Kidney (tissue), 14 donors: ENCODE measurements around the gene LENG9. TPM values are rescaled to one million over a fixed set of nuclear protein-coding genes. Genes with fewer than 3 reads are reported as not detected.

Experiments used
- DNase-seq, 5 donors: peaks; one replicate each; pipeline ENCODE4 v3.0.0-alpha.2; 2013 to 2020
- FAIRE-seq: peaks from 2 replicates; lab custom pipeline; 2012; peaks lifted over from hg19 to GRCh38; lab: Jason Lieb, UNC
- H3K27ac ChIP-seq, 2 donors: one replicate each; pipeline ENCODE4 v1.7.0; 2013; ENCODE audit warnings: low read depth in 2 of 2, low read length in 2 of 2, inconsistent platforms in 1 of 2
- H3K27me3 ChIP-seq: one replicate; pipeline ENCODE4 v1.7.1; 2013; ENCODE audit warnings: low read length, inconsistent platforms; ENCODE audit not compliant: control insufficient read depth, insufficient read depth
- H3K36me3 ChIP-seq, 3 donors: one replicate each; pipeline versions ENCODE4 v1.7.0 to v1.7.1; 2013; ENCODE audit warnings: low read length in 3 of 3, control low read depth in 1 of 3, inconsistent platforms in 1 of 3; ENCODE audit not compliant: insufficient read depth in 3 of 3, control insufficient read depth in 2 of 3
- H3K4me1 ChIP-seq, 3 donors: one replicate each; pipeline versions ENCODE4 v1.7.0 to v1.7.1; 2013; ENCODE audit warnings: low read length in 3 of 3, inconsistent platforms in 1 of 3, low read depth in 1 of 3; ENCODE audit not compliant: control insufficient read depth in 2 of 3, insufficient read depth in 2 of 3
- H3K4me3 ChIP-seq, 3 donors: one replicate each; pipeline versions ENCODE4 v1.7.0 to v1.8.1; 2013; ENCODE audit warnings: low read length in 3 of 3, control low read depth in 1 of 3, inconsistent platforms in 1 of 3
- H3K9ac ChIP-seq, 3 donors: one replicate each; pipeline versions ENCODE4 v1.7.0 to v1.7.1; 2013; ENCODE audit warnings: low read length in 3 of 3, control low read depth in 1 of 3, inconsistent platforms in 1 of 3
- H3K9me3 ChIP-seq, 3 donors: one replicate each; pipeline versions ENCODE4 v1.7.0 to v1.7.1; 2013; ENCODE audit warnings: low read length in 3 of 3, control low read depth in 1 of 3, inconsistent platforms in 1 of 3; ENCODE audit not compliant: control insufficient read depth in 2 of 3, insufficient read depth in 1 of 3
- intact Hi-C: fragments of 100-400 bp; cut with DNase I; formaldehyde crosslinking; loops from one replicate; pipeline ENCODE4 v1.11.1; 2022
- polyA plus RNA-seq: library from polyadenylated mRNA; stranded (reverse); fragments of 350-450 nt; fragmentation: Illumina TruSeq; extraction: RNeasy Lipid Tissue Mini Kit (QIAGEN cat#74804); gene quantifications from one replicate; pipeline ENCODE4 v1.2.3, GENCODE V29; 2014; ENCODE audit warnings: low read depth, low replicate concordance; ENCODE audit not compliant: insufficient read depth
- total RNA-seq: library from RNA; stranded (reverse); fragmentation: NEBNext Ultra II Directional; extraction: Animal tissue kit (Norgen Biotek cat#: 25700); gene quantifications from one replicate; pipeline ENCODE4 v1.2.1, GENCODE V29; 2021
- TF ChIP-seq, protein P1 (sequence below): IDR thresholded peaks from 3 replicates; pipeline ENCODE4 v1.5.1; 2012; ENCODE audit warnings: mild to moderate bottlenecking, moderate library complexity, borderline replicate concordance; ENCODE audit not compliant: insufficient read depth; ENCODE audit errors: extremely low read depth
- donor health status: control.
- donor health status: control.
- donor health status: control.
- donor health status: control.
- donor health status: control.
- donor health status: DM: yes; HTN: yes; CAD: no.
- donor health status: Normal renal cell carcinoma (clear cell type).

LENG9 gene
- total and polyA plus RNA-seq, 2 donors from 2014 or later = 2.0 to 6.8 TPM

DNA sequence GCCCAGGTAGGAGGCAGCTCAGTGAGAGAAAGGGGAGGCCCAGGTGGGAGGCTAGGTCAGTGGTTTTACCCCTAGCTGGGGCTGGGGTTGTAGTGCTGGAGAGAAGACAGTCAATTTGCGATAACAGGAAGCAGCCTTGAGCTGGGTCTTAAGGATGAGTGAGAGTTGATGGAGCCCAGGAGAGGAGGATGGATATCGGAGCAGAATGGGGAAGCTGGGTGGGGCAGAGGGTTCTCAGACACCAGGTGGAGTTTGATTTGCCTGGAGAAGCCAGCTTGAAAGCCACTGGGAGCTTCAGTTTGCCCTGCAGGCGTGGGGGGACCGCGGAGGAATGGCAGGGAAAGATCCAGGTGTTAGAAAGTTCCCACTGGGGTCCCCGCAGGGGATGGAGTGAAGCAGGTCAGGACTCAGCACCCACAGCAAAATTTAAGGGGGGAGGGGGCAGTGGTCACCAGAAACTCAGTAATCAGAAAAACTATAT, 10.4 kb upstream of the LENG9 start:
- FAIRE-seq (no peak), DNase-seq (peak in 2 of 5 donors; percentile 27 to 58)
- intact Hi-C loops = no loop called here
- Histone ChIP-seq H3K4me1 (peaks cover 0 to 9% (median 0%) of the 10 kb centered on the region in 3 donors), H3K27ac (peak overlapping the region; percentile 3 to 83), H3K27me3 (peaks cover 3% of the 10 kb centered on the region), H3K36me3 (no peaks in the 10 kb centered on the region), H3K9ac (no peak overlapping the region), H3K9me3 (no peaks in the 10 kb centered on the region), H3K4me3 (peak overlapping the region in 2 of 3 donors; percentile 12 to 48)
- TF ChIP-seq, protein P1, sequence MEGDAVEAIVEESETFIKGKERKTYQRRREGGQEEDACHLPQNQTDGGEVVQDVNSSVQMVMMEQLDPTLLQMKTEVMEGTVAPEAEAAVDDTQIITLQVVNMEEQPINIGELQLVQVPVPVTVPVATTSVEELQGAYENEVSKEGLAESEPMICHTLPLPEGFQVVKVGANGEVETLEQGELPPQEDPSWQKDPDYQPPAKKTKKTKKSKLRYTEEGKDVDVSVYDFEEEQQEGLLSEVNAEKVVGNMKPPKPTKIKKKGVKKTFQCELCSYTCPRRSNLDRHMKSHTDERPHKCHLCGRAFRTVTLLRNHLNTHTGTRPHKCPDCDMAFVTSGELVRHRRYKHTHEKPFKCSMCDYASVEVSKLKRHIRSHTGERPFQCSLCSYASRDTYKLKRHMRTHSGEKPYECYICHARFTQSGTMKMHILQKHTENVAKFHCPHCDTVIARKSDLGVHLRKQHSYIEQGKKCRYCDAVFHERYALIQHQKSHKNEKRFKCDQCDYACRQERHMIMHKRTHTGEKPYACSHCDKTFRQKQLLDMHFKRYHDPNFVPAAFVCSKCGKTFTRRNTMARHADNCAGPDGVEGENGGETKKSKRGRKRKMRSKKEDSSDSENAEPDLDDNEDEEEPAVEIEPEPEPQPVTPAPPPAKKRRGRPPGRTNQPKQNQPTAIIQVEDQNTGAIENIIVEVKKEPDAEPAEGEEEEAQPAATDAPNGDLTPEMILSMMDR = no peak

DNA sequence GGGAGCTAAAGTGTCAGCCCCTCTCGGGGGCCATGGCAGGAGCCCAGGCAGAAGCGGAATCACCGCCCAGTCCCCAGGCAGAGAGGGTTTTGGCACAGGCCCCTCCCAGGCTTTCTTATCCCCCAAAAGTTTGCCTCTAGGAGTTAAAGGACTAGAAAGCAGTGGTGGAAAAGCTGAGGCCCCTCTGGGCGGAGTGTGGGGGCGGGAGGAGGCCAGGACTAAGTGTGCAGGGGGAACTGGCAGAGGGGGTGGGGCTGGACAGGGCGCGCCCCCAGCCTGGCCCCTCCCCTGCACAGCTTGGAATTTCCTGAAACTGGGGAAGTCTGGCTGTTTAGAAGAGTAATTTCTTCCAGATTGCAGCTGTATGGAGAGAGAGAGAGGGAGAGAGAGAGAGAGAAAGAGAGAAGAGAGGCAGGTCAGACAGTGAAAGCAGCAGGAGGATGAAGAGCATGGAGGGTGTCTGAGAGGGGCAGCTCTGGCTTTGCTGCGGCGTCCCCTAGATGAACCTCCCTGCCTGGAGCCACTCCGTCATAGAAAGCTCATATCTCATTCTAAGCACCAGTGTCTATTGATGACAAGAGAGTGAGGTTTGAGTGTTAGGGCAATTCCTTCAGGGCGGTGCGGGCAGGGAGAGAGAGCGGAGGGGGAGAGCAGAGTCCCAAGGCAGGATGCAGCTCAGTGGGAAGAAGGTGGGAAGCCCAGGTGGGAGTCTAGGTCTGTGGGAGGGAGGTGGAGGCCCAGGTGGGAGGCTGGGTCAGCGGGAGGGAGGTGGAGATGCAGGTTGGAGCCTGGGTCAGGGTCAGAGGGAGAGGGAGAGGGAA, 9.7 kb upstream of the LENG9 start, which contains the start of gene CDC42EP5:
TSS of gene CDC42EP5 (minus strand) at position 226 of the 821 bp plus-strand sequence. CDS start 7,749 bp downstream, outside the sequence.
- TF ChIP-seq, protein P1 = no peak
- FAIRE-seq (no peak), DNase-seq (peak; percentile 88 to 97 (median 91))
- Histone ChIP-seq H3K36me3 (no peaks in the 10 kb centered on the region), H3K9ac (no peak within 1 kb of the TSS), H3K27ac (peak within 1 kb of the TSS; percentile 23 to 83), H3K4me1 (peaks cover 0 to 9% (median 0%) of the 10 kb centered on the region in 3 donors), H3K9me3 (no peaks in the 10 kb centered on the region), H3K4me3 (peak within 1 kb of the TSS in 2 of 3 donors; percentile 48 to 57), H3K27me3 (peaks cover 3% of the 10 kb centered on the region)
- intact Hi-C loops = no loop called here

DNA sequence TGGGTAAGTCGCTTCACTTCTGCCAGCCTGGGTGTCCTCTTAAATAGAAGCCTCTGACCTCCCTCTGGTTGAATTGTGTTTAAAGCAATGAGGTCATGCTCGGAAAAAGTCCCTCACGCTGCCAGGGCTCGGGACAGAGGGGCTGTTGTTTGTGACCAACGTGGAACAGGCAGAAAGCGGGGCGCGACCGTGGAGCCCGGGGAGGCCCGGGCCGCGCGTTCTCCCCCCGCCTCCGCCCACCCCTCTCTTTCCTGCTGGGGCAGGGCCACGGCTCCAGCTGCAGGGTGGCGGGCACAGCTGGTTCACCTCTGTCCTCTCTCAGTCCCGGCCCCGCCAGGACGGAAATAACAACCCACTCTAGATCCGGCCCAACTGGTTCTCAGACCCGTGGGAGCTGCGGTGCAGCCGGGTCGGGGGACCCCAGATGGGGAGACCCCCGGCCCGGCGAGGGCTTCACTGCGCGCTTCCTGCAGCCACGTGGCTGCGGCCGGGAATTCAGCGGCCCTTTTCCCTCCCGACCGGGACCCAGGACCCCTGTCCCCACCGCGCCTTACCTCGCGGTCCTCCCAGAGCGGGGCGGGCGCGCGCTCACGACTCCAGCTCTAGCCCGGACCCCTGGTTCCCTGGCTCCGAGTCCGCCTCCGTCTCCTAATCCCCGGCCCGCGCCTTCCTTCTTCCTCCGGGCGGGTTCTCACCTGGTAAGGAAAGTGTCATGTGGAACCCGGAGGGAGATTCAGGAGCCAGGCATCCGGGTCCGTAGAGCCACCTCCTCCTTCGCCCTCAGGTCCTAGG, 7.6 kb upstream of the LENG9 start:
- no peak for FAIRE-seq
- H3K4me3 ChIP-seq = peak overlapping the region in 1 of 3 donors; percentile 32
- H3K27ac ChIP-seq = peak overlapping the region; percentile 2 to 67
- peak; percentile 40 to 83 (median 64) for DNase-seq
- H3K36me3 ChIP-seq = no peaks in the 10 kb centered on the region
- peak overlapping the region in 1 of 3 donors; percentile 51 for H3K9ac ChIP-seq
- intact Hi-C loops = no loop called here
- peaks cover 0 to 9% (median 0%) of the 10 kb centered on the region in 3 donors for H3K4me1 ChIP-seq
- peaks cover 3% of the 10 kb centered on the region for H3K27me3 ChIP-seq
- no peaks in the 10 kb centered on the region for H3K9me3 ChIP-seq
- TF ChIP-seq, protein P1 = no peak
